MCF 10A (cell line): ENCODE measurements around the gene CLCN4. TPM values are rescaled to one million over a fixed set of nuclear protein-coding genes. Genes with fewer than 3 reads are reported as not detected.
A peak's percentile ranks its signal among the peaks of the same experiment; 100 is the strongest.

ENCODE experiments used
- Bru-seq: library from RNA; stranded (reverse); fragments of 400-500 nt; gene quantifications from one replicate; lab custom pipeline; 2021; lab: Mats Ljungman, UMichigan
- BruChase-seq, 2 experiments: library from RNA; stranded (reverse); fragments of 400-500 nt; gene quantifications; one replicate each; lab custom pipeline; 2021; lab: Mats Ljungman, UMichigan
- BruUV-seq: library from RNA; stranded (reverse); fragments of 400-500 nt; replicated peaks from 2 replicates; lab custom pipeline; 2021; lab: Mats Ljungman, UMichigan
- CTCF ChIA-PET: fragments of 300-600 bp; sonication (Branson Sonifier 250); formaldehyde crosslinking; extraction: SDS; loops from one replicate; lab custom pipeline; 2021; ENCODE audit warnings: antibody characterized with exemption, inconsistent platforms; lab: Yijun Ruan, JAX
- POLR2A ChIA-PET: fragments of 300-600, 350-650 bp; sonication (Branson Sonifier 250); formaldehyde crosslinking; extraction: SDS; loops from one replicate; lab custom pipeline; 2020; ENCODE audit warnings: antibody characterized with exemption, inconsistent platforms; lab: Yijun Ruan, JAX
- DNase-seq: peaks from one replicate; pipeline ENCODE4 v3.0.0-alpha.2; 2018; ENCODE audit not compliant: unreplicated experiment
- H3K27ac Mint-ChIP-seq: one replicate; pipeline ENCODE4 v1.8.0; 2022; ENCODE audit warnings: mild to moderate bottlenecking, low read depth, mixed read lengths; ENCODE audit not compliant: unreplicated experiment
- H3K27me3 Mint-ChIP-seq: one replicate; pipeline ENCODE4 v1.8.0; 2022; ENCODE audit warnings: mixed read lengths; ENCODE audit not compliant: insufficient read depth, unreplicated experiment
- H3K36me3 Mint-ChIP-seq: one replicate; pipeline ENCODE4 v1.8.0; 2022; ENCODE audit warnings: mild to moderate bottlenecking, moderate library complexity, mixed read lengths; ENCODE audit not compliant: insufficient read depth, unreplicated experiment
- H3K4me1 Mint-ChIP-seq: one replicate; pipeline ENCODE4 v1.8.0; 2022; ENCODE audit warnings: mixed read lengths; ENCODE audit not compliant: insufficient read depth, unreplicated experiment
- H3K4me3 Mint-ChIP-seq: one replicate; pipeline ENCODE4 v1.8.0; 2022; ENCODE audit warnings: mild to moderate bottlenecking, moderate library complexity, mixed read lengths; ENCODE audit not compliant: unreplicated experiment
- H3K9me3 Mint-ChIP-seq: one replicate; pipeline ENCODE4 v1.8.0; 2022; ENCODE audit warnings: mixed read lengths; ENCODE audit not compliant: unreplicated experiment
- intact Hi-C: fragments of 100-400 bp; cut with micrococcal nuclease; formaldehyde crosslinking; loops from 2 replicates; pipeline ENCODE4 v1.14.1; 2022
- long read RNA-seq: library from polyadenylated mRNA; stranded (forward); transcript quantifications from one replicate; pipeline ENCODE4 v2.0.0, GENCODE V29; 2022
- total RNA-seq: library from RNA; stranded (reverse); gene quantifications from 2 replicates; pipeline ENCODE4 v1.2.3, GENCODE V29; 2022
- TF ChIP-seq, protein P1 (sequence below): fragments of 200-600 bp; IDR thresholded peaks from one replicate; pipeline ENCODE4 v1.8.0; 2022; ENCODE audit warnings: antibody characterized with exemption, mild to moderate bottlenecking; ENCODE audit not compliant: unreplicated experiment

The CLCN4 gene
- total RNA-seq = 7.3 and 9.3 TPM in 2 replicates
- percentile 47 among the genes with signal in this experiment for Bru-seq, nascent RNA
- percentile 63 among the genes with signal in this experiment for BruChase-seq, experiment 1, labeled RNA remaining after a 6-hour chase
- BruChase-seq, experiment 2, labeled RNA remaining after a 2-hour chase = percentile 47 among the genes with signal in this experiment
- long read RNA-seq, partial matches to known transcripts = 0 of 7 reads
- long read RNA-seq, other reads (novel, unspliced or antisense) = 7 of 7 reads

DNA sequence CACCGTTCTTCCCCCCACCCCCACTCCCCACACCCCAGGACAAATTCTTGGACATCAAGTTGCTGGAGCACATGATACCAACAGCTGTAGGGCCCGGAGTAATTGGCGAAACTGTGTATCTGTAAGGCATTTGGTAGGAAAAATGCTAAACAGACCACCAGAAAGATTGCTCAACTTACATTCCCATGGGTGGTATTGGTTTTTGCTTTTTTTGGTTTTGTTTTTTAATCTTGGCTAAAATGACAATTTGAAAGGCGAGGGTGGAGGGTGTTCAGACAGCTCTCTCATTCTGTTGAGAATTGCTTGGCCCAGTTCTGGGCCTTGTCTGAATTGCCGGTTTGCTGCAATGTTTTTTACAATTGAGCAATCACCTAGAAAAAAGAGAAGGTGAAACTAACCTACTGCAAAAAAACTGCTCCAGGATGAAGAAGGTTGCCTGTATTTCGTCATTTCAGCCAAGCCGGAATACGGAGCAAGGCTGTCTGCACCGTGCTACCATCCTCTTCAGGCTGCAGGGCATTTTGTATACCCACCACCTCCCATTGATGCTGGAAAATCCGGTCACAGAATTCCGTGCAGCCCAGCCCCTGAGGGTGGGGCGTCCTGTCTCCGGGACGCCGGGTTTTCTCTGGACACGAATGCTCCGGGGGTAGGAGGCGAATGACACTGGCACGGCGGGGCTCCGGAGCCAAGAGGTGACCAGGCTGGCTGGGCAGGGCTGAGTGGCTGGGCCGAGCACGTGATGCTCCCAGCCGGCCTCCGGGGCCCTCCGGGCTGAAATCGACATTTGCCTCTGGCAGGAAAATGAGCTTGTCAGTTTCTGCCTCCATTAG, at the start of gene CLCN4:
TSS of gene CLCN4 (plus strand) at position 777 of the 833 bp plus-strand sequence. CDS start 28,058 bp downstream, outside the sequence.
- DNase-seq = peak; percentile 73
- TF ChIP-seq, protein P1, sequence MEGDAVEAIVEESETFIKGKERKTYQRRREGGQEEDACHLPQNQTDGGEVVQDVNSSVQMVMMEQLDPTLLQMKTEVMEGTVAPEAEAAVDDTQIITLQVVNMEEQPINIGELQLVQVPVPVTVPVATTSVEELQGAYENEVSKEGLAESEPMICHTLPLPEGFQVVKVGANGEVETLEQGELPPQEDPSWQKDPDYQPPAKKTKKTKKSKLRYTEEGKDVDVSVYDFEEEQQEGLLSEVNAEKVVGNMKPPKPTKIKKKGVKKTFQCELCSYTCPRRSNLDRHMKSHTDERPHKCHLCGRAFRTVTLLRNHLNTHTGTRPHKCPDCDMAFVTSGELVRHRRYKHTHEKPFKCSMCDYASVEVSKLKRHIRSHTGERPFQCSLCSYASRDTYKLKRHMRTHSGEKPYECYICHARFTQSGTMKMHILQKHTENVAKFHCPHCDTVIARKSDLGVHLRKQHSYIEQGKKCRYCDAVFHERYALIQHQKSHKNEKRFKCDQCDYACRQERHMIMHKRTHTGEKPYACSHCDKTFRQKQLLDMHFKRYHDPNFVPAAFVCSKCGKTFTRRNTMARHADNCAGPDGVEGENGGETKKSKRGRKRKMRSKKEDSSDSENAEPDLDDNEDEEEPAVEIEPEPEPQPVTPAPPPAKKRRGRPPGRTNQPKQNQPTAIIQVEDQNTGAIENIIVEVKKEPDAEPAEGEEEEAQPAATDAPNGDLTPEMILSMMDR = no peak
- Mint-ChIP-seq H3K27me3 (peaks cover 15% of the 10 kb centered on the region), H3K27ac (peak within 1 kb of the TSS; percentile 65), H3K4me3 (peak within 1 kb of the TSS; percentile 74), H3K36me3 (no peaks in the 10 kb centered on the region), H3K4me1 (peaks cover 7% of the 10 kb centered on the region), H3K9me3 (no peaks in the 10 kb centered on the region)
- CTCF ChIA-PET = interaction anchor here (0.6 to 1.6 kb wide), 8 partner anchors 9 to 1213 kb away, joined by 3 to 10 read pairs (median 3); no protein-coding TSS in a partner anchor
- POLR2A ChIA-PET = interaction anchor here (0.8 to 1.9 kb wide), 9 partner anchors 12 to 480 kb away, joined by 3 to 12 read pairs (median 3); no protein-coding TSS in a partner anchor
- intact Hi-C loops = no loop called here
- no TSS peak for BruUV-seq

DNA sequence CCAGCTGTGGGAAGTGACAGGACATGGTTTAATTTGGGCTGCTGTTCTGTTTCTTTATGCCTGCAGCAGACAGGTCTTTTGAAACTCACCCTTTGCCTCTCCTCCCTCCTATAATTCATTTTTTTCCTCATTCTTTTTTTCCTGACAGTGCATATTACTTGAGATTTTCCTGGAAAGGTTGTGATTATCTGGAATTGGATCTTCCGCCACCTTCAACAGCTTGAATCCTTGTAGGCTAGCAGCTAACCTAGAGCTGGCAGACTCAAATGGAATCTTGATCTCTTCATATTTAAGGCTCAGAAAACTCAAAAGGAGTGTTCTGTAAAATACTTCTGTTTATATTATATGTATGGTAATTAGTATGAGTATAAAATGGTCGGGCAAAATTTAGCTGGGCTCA, 49.3 kb upstream of the CLCN4 start:
- DNase-seq = no peak
- ChIA-PET CTCF (interaction anchor here (0.7 to 1.5 kb wide), 4 partner anchors 11 to 112 kb away, joined by 3 to 6 read pairs (median 4); no protein-coding TSS in a partner anchor), POLR2A (no interaction called here)
- H3K4me3 Mint-ChIP-seq = no peak overlapping the region
- no peak overlapping the region for H3K27ac Mint-ChIP-seq
- TF ChIP-seq, protein P1 = no peak
- intact Hi-C loops = no loop called here
- no peaks in the 10 kb centered on the region for H3K9me3 Mint-ChIP-seq
- no peaks in the 10 kb centered on the region for H3K27me3 Mint-ChIP-seq
- no TSS peak for BruUV-seq
- peaks cover 5% of the 10 kb centered on the region for H3K36me3 Mint-ChIP-seq
- H3K4me1 Mint-ChIP-seq = peaks cover 6% of the 10 kb centered on the region

DNA sequence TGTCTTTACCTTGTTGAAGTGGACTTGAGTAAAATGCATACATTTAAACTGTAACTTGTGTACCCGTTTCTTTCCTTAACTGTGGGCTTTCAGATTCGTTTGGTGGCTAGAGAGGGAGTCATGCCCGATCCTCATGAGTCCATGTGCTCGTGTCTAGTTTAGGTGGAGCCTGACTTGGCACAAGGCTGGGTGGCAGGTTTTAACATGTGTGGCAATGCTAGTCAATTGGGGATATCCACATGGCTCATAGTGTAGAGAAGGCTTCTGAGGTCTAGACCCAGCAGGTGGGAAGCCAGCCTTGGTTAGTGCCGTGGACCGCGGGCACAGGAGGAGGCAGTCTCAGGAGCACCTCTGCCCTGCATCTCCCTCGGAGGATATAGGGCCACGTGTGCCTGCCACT, 48.5 kb upstream of the CLCN4 start:
- no peaks in the 10 kb centered on the region for H3K27me3 Mint-ChIP-seq
- TF ChIP-seq, protein P1 = no peak
- peak; percentile 47 for DNase-seq
- no peak overlapping the region for H3K4me3 Mint-ChIP-seq
- ChIA-PET CTCF (interaction anchor here (0.5 to 1.5 kb wide), 4 partner anchors 12 to 366 kb away, joined by 3 to 6 read pairs (median 4); no protein-coding TSS in a partner anchor), POLR2A (interaction anchor here (0.7 kb wide), 1 partner anchor 17 kb away, joined by 3 read pairs; no protein-coding TSS in a partner anchor)
- BruUV-seq = no TSS peak
- H3K4me1 Mint-ChIP-seq = peaks cover 6% of the 10 kb centered on the region
- H3K27ac Mint-ChIP-seq = no peak overlapping the region
- intact Hi-C loops = no loop called here
- H3K9me3 Mint-ChIP-seq = no peaks in the 10 kb centered on the region
- H3K36me3 Mint-ChIP-seq = peaks cover 5% of the 10 kb centered on the region

DNA sequence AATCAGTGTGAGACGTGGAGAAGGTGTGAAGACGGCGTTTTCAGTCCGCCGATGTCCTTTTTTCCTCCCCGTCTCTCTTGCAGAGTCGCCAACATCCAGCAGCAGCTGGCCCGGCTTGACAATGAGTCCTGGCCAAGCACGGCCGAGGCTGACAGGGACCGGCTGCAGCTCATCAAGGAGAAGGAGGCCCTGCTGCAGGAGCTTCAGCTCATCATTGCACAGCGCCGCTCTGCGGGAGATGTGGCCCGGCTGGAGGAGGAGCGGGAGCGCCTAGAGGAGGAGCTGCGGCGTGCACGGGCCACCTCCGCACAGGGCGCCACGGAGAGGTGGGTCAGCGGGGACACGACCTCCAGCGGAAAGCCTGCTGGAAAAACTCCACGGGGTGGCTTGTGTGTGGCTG, 47.1 kb upstream of the CLCN4 start:
- Mint-ChIP-seq H3K27ac (no peak overlapping the region), H3K27me3 (no peaks in the 10 kb centered on the region), H3K4me1 (peaks cover 6% of the 10 kb centered on the region), H3K9me3 (no peaks in the 10 kb centered on the region), H3K4me3 (no peak overlapping the region), H3K36me3 (peaks cover 5% of the 10 kb centered on the region)
- TF ChIP-seq, protein P1 = no peak
- no peak for DNase-seq
- POLR2A ChIA-PET = interaction anchor here (0.7 kb wide), 1 partner anchor 161 kb away, joined by 3 read pairs; no protein-coding TSS in a partner anchor
- intact Hi-C loops = no loop called here
- BruUV-seq = no TSS peak
- CTCF ChIA-PET = interaction anchor here (1.1 to 2.1 kb wide), 4 partner anchors 9 to 114 kb away, joined by 3 to 10 read pairs (median 6); no protein-coding TSS in a partner anchor
